CD14-positive monocyte (primary cell): ENCODE data around the gene HKDC1. TPM values are rescaled to one million over a fixed set of nuclear protein-coding genes. Genes with fewer than 3 reads are reported as not detected.

ENCODE experiments used
- DNase-seq, 3 donors: peaks; one replicate each; pipeline ENCODE4 v3.0.0-alpha.2; 2011 to 2022
- H2AFZ ChIP-seq: 2 replicates; pipeline ENCODE4 v1.6.0; 2012; ENCODE audit warnings: mild to moderate bottlenecking, low read depth, low read length, inconsistent platforms; ENCODE audit not compliant: insufficient read depth, poor library complexity, severe bottlenecking
- H3K27ac ChIP-seq, 2 donors: 1 replicate in 1 of 2; 2 replicates in 1 of 2; pipeline ENCODE4 v1.5.1; 2012 to 2013; ENCODE audit warnings: low read length in 2 of 2, control low read depth in 1 of 2, inconsistent platforms in 1 of 2, low read depth in 1 of 2, mild to moderate bottlenecking in 1 of 2
- H3K27me3 ChIP-seq, 2 donors: one replicate each; pipeline versions ENCODE4 v1.6.0 to v1.6.1; 2011 to 2013; ENCODE audit warnings: low read length in 2 of 2; ENCODE audit not compliant: control insufficient read depth in 2 of 2, insufficient read depth in 2 of 2
- H3K36me3 ChIP-seq, 2 donors: replicated peaks in 1 of 2; 1 replicate in 1 of 2; 2 replicates in 1 of 2; pipeline versions ENCODE4 v1.5.1 to v1.6.1; 2012 to 2013; ENCODE audit warnings: low read length in 2 of 2, control low read depth in 1 of 2, inconsistent platforms in 1 of 2, mild to moderate bottlenecking in 1 of 2; ENCODE audit not compliant: insufficient read depth in 2 of 2, control insufficient read depth in 1 of 2
- H3K4me1 ChIP-seq, 2 donors: 1 replicate in 1 of 2; 2 replicates in 1 of 2; pipeline versions ENCODE4 v1.5.1 to v1.6.1; 2012 to 2013; ENCODE audit warnings: low read length in 2 of 2, control low read depth in 1 of 2, inconsistent platforms in 1 of 2, mild to moderate bottlenecking in 1 of 2, moderate library complexity in 1 of 2; ENCODE audit not compliant: insufficient read depth in 2 of 2, control insufficient read depth in 1 of 2
- H3K4me2 ChIP-seq: replicated peaks from 2 replicates; pipeline ENCODE3; 2012; ENCODE audit warnings: low read length, moderate library complexity, mild to moderate bottlenecking; ENCODE audit not compliant: poor library complexity, severe bottlenecking; ENCODE audit errors: extremely low read depth
- H3K4me3 ChIP-seq, 3 experiments: fragments of 200-600 bp in 1 of 3; sonication (generic) in 1 of 3; replicated peaks in 1 of 3; 1 replicate in 2 of 3; 2 replicates in 1 of 3; pipeline ENCODE4 v1.5.1; 2011 to 2013; ENCODE audit warnings: low read length in 3 of 3, mild to moderate bottlenecking in 3 of 3, control low read depth in 2 of 3, low read depth in 2 of 3, inconsistent platforms in 1 of 3, moderate library complexity in 1 of 3
- H3K79me2 ChIP-seq: 2 replicates; pipeline ENCODE4 v1.6.0; 2012; ENCODE audit warnings: mild to moderate bottlenecking, control low read depth, inconsistent platforms, low read length, moderate library complexity; ENCODE audit not compliant: insufficient read depth
- H3K9ac ChIP-seq: 2 replicates; pipeline ENCODE4 v1.6.0; 2017; ENCODE audit warnings: low read length, mild to moderate bottlenecking; ENCODE audit not compliant: insufficient read depth, poor library complexity, severe bottlenecking
- H3K9me3 ChIP-seq, 2 donors: replicated peaks in 1 of 2; 1 replicate in 1 of 2; 2 replicates in 1 of 2; pipeline versions ENCODE4 v1.5.1 to v1.6.1; 2012 to 2013; ENCODE audit warnings: low read length in 2 of 2, control low read depth in 1 of 2; ENCODE audit not compliant: control insufficient read depth in 1 of 2, insufficient read depth in 1 of 2
- H4K20me1 ChIP-seq: 2 replicates; pipeline ENCODE4 v1.6.0; 2012; ENCODE audit warnings: mild to moderate bottlenecking, low read length, control low read depth, moderate library complexity; ENCODE audit not compliant: insufficient read depth
- H3K27ac Mint-ChIP-seq, 7 donors: one replicate each; pipeline ENCODE4 v1.8.0; 2020; ENCODE audit warnings: mild to moderate bottlenecking in 7 of 7, mixed read lengths in 7 of 7, moderate library complexity in 6 of 7, inconsistent platforms in 2 of 7
- H3K27me3 Mint-ChIP-seq, 3 donors: one replicate each; pipeline ENCODE4 v1.8.0; 2021 to 2022; ENCODE audit warnings: low read depth in 3 of 3, mild to moderate bottlenecking in 3 of 3, mixed read lengths in 3 of 3, moderate library complexity in 3 of 3, inconsistent platforms in 1 of 3
- H3K36me3 Mint-ChIP-seq, 2 donors: one replicate each; pipeline ENCODE4 v1.8.0; 2020; ENCODE audit warnings: mixed read lengths in 2 of 2, inconsistent platforms in 1 of 2, mild to moderate bottlenecking in 1 of 2
- H3K4me1 Mint-ChIP-seq: one replicate; pipeline ENCODE4 v1.8.0; 2020; ENCODE audit warnings: mild to moderate bottlenecking, mixed read lengths
- H3K4me3 Mint-ChIP-seq, 2 donors: one replicate each; pipeline ENCODE4 v1.8.0; 2020; ENCODE audit warnings: mild to moderate bottlenecking in 2 of 2, mixed read lengths in 2 of 2, moderate library complexity in 1 of 2
- H3K9me3 Mint-ChIP-seq, 7 donors: one replicate each; pipeline ENCODE4 v1.8.0; 2020 to 2022; ENCODE audit warnings: mixed read lengths in 7 of 7, mild to moderate bottlenecking in 6 of 7, moderate library complexity in 6 of 7, inconsistent platforms in 2 of 7
- CTCF ChIP-seq: fragments of 200-600 bp; IDR thresholded peaks from one replicate; pipeline ENCODE4 v1.8.0; 2022; ENCODE audit warnings: antibody characterized with exemption, mild to moderate bottlenecking
- WGBS: methylation state at CpG from one replicate; pipeline ENCODE4 v1.1.5; 2013; ENCODE audit warnings: missing lambda C conversion rate; ENCODE audit not compliant: insufficient coverage; 5-methylcytosine and 5-hydroxymethylcytosine counted together
- intact Hi-C, 2 donors: fragments of 100-400 bp; cut with micrococcal nuclease; formaldehyde crosslinking; loops; one replicate each; pipeline versions ENCODE4 v1.15.0 to v1.15.1; 2023
- polyA plus RNA-seq, 3 donors: library from polyadenylated mRNA; depleted of rRNA in 1 of 3; unstranded in 2 of 3; stranded (reverse) in 1 of 3; fragments of 300-500 nt in 2 of 3; fragments of >200 nt in 1 of 3; fragmentation: Illumina TruSeq in 2 of 3; gene quantifications; 1 replicate in 2 of 3; 2 replicates in 1 of 3; pipeline ENCODE4 v1.2.3, GENCODE V29; 2012 to 2021

Gene HKDC1
- polyA plus RNA-seq, 3 donors: not detected

DNA sequence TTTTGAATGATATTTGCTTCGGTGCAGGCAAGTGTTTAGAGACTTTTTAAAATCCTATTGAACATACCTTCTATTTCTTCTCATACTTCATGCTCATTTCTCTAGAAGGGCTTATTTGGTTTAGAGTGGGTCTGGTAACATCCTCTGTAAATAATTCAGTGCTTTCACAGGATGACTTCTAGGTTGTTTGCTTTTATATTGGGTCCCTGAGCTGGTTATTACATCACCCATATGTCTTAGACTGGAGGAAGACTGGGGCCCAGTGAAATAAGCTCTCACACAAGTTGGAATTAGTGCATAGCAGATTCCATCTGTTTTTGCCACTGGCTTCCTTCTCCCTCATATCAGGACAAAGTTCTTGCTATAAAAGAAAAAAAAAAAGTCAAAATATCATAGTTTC is 33.6 kb upstream of the HKDC1 start:
- no peaks in the 10 kb centered on the region for H3K9me3 Mint-ChIP-seq
- Histone ChIP-seq H3K27ac (no peak overlapping the region), H4K20me1 (no peaks in the 10 kb centered on the region), H3K4me3 (no peak overlapping the region), H3K9me3 (no peaks in the 10 kb centered on the region), H3K4me2 (no peak overlapping the region), H2AFZ (no peak overlapping the region), H3K27me3 (no peaks in the 10 kb centered on the region), H3K4me1 (peaks cover 0 to under 1% of the 10 kb centered on the region in 2 donors), H3K9ac (no peak overlapping the region), H3K79me2 (peaks cover 40% of the 10 kb centered on the region), H3K36me3 (peaks cover 43 to 82% of the 10 kb centered on the region in 2 donors)
- H3K36me3 Mint-ChIP-seq: peaks cover 47 to 71% of the 10 kb centered on the region in 2 donors
- DNase-seq: no peak
- H3K4me1 Mint-ChIP-seq: no peaks in the 10 kb centered on the region
- intact Hi-C loops: no loop called here
- H3K27me3 Mint-ChIP-seq: no peaks in the 10 kb centered on the region
- TF ChIP-seq CTCF: no peak
- H3K4me3 Mint-ChIP-seq: no peak overlapping the region
- no CpG with 5 or more reads among the region's 1 CpG for WGBS
- H3K27ac Mint-ChIP-seq: no peak overlapping the region

DNA sequence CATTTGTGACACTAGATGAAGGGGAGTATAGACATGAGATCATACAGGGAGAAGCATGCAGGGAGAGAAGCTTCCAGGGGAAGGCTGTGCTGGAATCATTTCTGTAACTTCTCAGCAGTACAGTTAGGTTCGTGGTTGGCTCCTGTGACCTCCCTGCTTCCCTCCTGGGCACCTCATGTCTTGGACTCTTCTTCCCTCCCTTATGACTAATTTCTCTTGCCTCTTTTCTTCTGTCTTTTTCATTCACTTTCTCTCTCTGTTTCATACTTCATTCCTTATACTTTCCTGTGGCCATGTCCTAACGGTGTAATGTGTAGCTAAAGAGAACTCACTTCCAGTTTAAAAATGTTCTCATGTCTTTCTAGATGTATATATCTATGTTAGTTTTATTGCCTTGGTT is 19.1 kb upstream of the HKDC1 start:
- no peak overlapping the region for H3K4me2 ChIP-seq
- no peak overlapping the region for H3K9ac ChIP-seq
- peaks cover 0 to 1% (median 0%) of the 10 kb centered on the region in 3 donors for H3K27me3 Mint-ChIP-seq
- H3K9me3 ChIP-seq: no peaks in the 10 kb centered on the region
- no peaks in the 10 kb centered on the region for H3K9me3 Mint-ChIP-seq
- intact Hi-C loops: no loop called here
- no peaks in the 10 kb centered on the region for H3K4me1 Mint-ChIP-seq
- peaks cover 49 to 90% of the 10 kb centered on the region in 2 donors for H3K36me3 ChIP-seq
- peaks cover 52 to 68% of the 10 kb centered on the region in 2 donors for H3K36me3 Mint-ChIP-seq
- H3K4me1 ChIP-seq: no peaks in the 10 kb centered on the region
- H3K27ac Mint-ChIP-seq: no peak overlapping the region
- no peak overlapping the region for H3K4me3 ChIP-seq
- H3K27me3 ChIP-seq: no peaks in the 10 kb centered on the region
- H2AFZ ChIP-seq: no peak overlapping the region
- no peak overlapping the region for H3K4me3 Mint-ChIP-seq
- TF ChIP-seq CTCF: no peak
- DNase-seq: no peak
- H4K20me1 ChIP-seq: no peaks in the 10 kb centered on the region
- H3K27ac ChIP-seq: no peak overlapping the region
- H3K79me2 ChIP-seq: no peaks in the 10 kb centered on the region
- WGBS: 100% methylated on average over 1 of the region's 2 CpGs
